Measurements from ENCODE around the gene MRPS11.
"Not testable (repeated sequence)": the region's sequence is repeated elsewhere in the genome, so short reads cannot be mapped to it uniquely, and the experiment has no call there.

MRPS11 gene

GRCh38 chr15:88512601-88513000 lies 45.1 kb downstream of the MRPS11 start:
- Histone ChIP-seq H3K9me3 (ENCODE audit: control insufficient read depth, insufficient read depth, low read length) (no peaks in the 10 kb centered on the region), H3K27ac (ENCODE audit: low read depth, low read length) (no peak overlapping the region)

GRCh38 chr15:88513195-88513594 lies 45.7 kb downstream of the MRPS11 start:
- H3K4me1 ChIP-seq (ENCODE audit: control insufficient read depth, insufficient read depth, low read length), result no peaks in the 10 kb centered on the region
- no peak overlapping the region for H3K27ac ChIP-seq (ENCODE audit: low read depth, low read length)
- H3K4me3 ChIP-seq (ENCODE audit: low read depth, low read length), result no peak overlapping the region
- H3K27me3 ChIP-seq (ENCODE audit: control insufficient read depth, insufficient read depth, low read length), result no peaks in the 10 kb centered on the region
- no peak overlapping the region for H3K9ac ChIP-seq (ENCODE audit: low read depth, low read length)
- peaks cover 15% of the 10 kb centered on the region for H3K36me3 ChIP-seq (ENCODE audit: control insufficient read depth, insufficient read depth, low read length)
- H3K9me3 ChIP-seq (ENCODE audit: control insufficient read depth, insufficient read depth, low read length), result no peaks in the 10 kb centered on the region

More at GRCh38 chr15:88512601-88513000, 45.1 kb downstream of the MRPS11 start:
- H3K36me3 ChIP-seq (ENCODE audit: control insufficient read depth, insufficient read depth, low read length), result peaks cover 15% of the 10 kb centered on the region
- H3K4me1 ChIP-seq (ENCODE audit: control insufficient read depth, insufficient read depth, low read length), result no peaks in the 10 kb centered on the region
- H3K27me3 ChIP-seq (ENCODE audit: control insufficient read depth, insufficient read depth, low read length), result no peaks in the 10 kb centered on the region
- no peak overlapping the region for H3K4me3 ChIP-seq (ENCODE audit: low read depth, low read length)
- no peak overlapping the region for H3K9ac ChIP-seq (ENCODE audit: low read depth, low read length)

- Histone ChIP-seq H3K27me3 (ENCODE audit: control insufficient read depth, insufficient read depth, low read length) (no peaks in the 10 kb centered on the region), H3K9ac (ENCODE audit: low read depth, low read length) (no peak overlapping the region), H3K4me3 (ENCODE audit: low read depth, low read length) (no peak overlapping the region), H3K36me3 (ENCODE audit: control insufficient read depth, insufficient read depth, low read length) (no peaks in the 10 kb centered on the region), H3K27ac (ENCODE audit: low read depth, low read length) (no peak overlapping the region), H3K4me1 (ENCODE audit: control insufficient read depth, insufficient read depth, low read length) (no peaks in the 10 kb centered on the region), H3K9me3 (ENCODE audit: control insufficient read depth, insufficient read depth, low read length) (peaks cover 4% of the 10 kb centered on the region; the same call in 1 of the 2 replicates)
These were observed 51.4 kb downstream of the MRPS11 start for GRCh38 chr15:88518903-88519302.

DNA sequence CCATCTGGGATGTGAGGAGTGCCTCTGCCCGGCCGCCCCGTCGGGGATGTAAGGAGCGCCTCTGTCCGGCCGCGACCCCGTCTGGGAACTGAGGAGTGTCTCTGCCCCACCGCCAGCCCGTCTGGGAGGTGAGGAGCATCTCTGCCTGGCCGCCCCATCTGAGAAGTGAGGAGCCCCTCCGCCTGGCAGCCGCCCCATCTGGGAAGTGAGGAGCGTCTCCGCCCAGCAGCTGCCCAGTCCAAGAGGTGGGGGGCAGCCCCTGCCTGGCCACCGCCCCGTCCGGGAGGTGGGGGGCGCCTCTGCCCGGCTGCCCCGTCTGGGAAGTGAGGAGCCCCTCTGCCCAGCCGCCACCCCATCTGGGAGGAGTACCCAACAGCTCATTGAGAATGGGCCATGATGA lies 56.6 kb downstream of the MRPS11 start:
- H3K9ac ChIP-seq (ENCODE audit: low read depth, low read length); H3K27ac ChIP-seq (ENCODE audit: low read depth, low read length); H3K4me1 ChIP-seq (ENCODE audit: control insufficient read depth, insufficient read depth, low read length); H3K9me3 ChIP-seq (ENCODE audit: control insufficient read depth, insufficient read depth, low read length); H3K4me3 ChIP-seq (ENCODE audit: low read depth, low read length); H3K27me3 ChIP-seq (ENCODE audit: control insufficient read depth, insufficient read depth, low read length): not testable (repeated sequence)
- peaks cover 28% of the 10 kb centered on the region for H3K36me3 ChIP-seq (ENCODE audit: control insufficient read depth, insufficient read depth, low read length)

DNA sequence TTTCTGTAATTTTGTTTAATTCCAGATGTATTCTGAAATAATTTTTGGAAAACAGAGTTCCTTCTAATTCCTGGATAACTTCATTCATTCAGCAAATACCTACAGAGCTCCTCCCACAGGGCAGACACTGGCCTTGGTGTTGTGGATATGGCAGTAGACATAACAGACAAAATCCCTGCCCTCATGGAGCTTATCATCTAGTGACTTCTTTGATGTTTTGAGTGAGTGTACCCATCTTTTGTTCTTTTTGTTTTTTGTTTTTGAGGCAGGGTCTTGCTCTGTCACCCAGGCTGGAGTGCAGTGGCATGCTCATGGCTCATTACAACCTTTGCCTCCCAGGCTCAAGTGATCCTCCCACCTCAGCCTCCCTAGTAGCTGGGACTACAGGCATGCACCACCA lies 57.9 kb downstream of the MRPS11 start:
- Histone ChIP-seq H3K9me3 (ENCODE audit: control insufficient read depth, insufficient read depth, low read length) (peaks cover 4% of the 10 kb centered on the region; the same call in 1 of the 2 replicates), H3K36me3 (ENCODE audit: control insufficient read depth, insufficient read depth, low read length) (peaks cover 32% of the 10 kb centered on the region), H3K9ac (ENCODE audit: low read depth, low read length) (no peak overlapping the region), H3K4me1 (ENCODE audit: control insufficient read depth, insufficient read depth, low read length) (no peaks in the 10 kb centered on the region), H3K27ac (ENCODE audit: low read depth, low read length) (no peak overlapping the region), H3K27me3 (ENCODE audit: control insufficient read depth, insufficient read depth, low read length) (no peaks in the 10 kb centered on the region), H3K4me3 (ENCODE audit: low read depth, low read length) (no peak overlapping the region)

DNA sequence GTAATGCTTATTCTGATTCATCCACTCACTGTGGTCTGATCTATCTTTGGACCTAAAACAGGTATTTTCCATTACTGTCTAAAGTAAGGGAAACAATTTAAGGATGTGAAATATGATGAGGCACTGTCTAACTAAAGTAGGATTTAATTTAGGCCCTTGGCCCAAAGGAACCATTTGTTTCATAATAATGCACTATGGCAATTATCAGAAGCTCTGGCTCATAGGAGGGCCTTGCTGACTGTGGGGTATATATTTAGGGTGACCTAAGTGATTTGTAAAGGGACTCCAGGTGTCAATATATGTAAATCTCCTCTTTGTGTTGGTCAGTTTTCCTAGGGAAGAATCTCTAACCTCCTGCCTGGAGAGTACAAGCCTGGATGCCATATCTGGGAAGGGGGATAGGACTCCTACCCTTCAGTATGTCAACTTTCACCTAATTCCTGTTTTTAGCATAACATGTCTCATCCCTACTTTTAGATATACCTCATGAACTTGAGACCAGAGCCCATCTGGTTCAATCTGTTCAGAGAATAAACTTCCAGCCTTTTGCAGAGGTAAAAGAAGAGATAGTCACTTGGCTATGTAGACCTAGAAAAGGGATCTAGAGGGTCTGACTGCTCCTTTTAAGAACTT lies 58.9 kb downstream of the MRPS11 start:
- Histone ChIP-seq H3K27ac (ENCODE audit: low read depth, low read length) (no peak overlapping the region), H3K36me3 (ENCODE audit: control insufficient read depth, insufficient read depth, low read length) (peaks cover 41% of the 10 kb centered on the region), H3K9ac (ENCODE audit: low read depth, low read length) (no peak overlapping the region), H3K4me3 (ENCODE audit: low read depth, low read length) (no peak overlapping the region), H3K27me3 (ENCODE audit: control insufficient read depth, insufficient read depth, low read length) (no peaks in the 10 kb centered on the region), H3K4me1 (ENCODE audit: control insufficient read depth, insufficient read depth, low read length) (no peaks in the 10 kb centered on the region), H3K9me3 (ENCODE audit: control insufficient read depth, insufficient read depth, low read length) (peaks cover 4% of the 10 kb centered on the region; the same call in 1 of the 2 replicates)

GRCh38 chr15:88529021-88529630 lies 61.6 kb downstream of the MRPS11 start:
- Histone ChIP-seq H3K27me3 (ENCODE audit: control insufficient read depth, insufficient read depth, low read length) (no peaks in the 10 kb centered on the region), H3K4me1 (ENCODE audit: control insufficient read depth, insufficient read depth, low read length) (no peaks in the 10 kb centered on the region), H3K4me3 (ENCODE audit: low read depth, low read length) (no peak overlapping the region), H3K9me3 (ENCODE audit: control insufficient read depth, insufficient read depth, low read length) (no peaks in the 10 kb centered on the region; the same call in 1 of the 2 replicates), H3K27ac (ENCODE audit: low read depth, low read length) (no peak overlapping the region), H3K9ac (ENCODE audit: low read depth, low read length) (no peak overlapping the region), H3K36me3 (ENCODE audit: control insufficient read depth, insufficient read depth, low read length) (peaks cover 46% of the 10 kb centered on the region)
